NB4 (cell line): ENCODE measurements around the gene TRAP1.

Experiments
- DNase-seq: peaks from one replicate; pipeline ENCODE4 v3.0.0; 2010; ENCODE audit warnings: low read depth
- H3K4me3 ChIP-seq: one replicate; pipeline ENCODE4 v1.5.1; 2011; ENCODE audit warnings: mild to moderate bottlenecking, low read depth, low read length, moderate library complexity
- CTCF ChIP-seq: IDR thresholded peaks from one replicate; pipeline ENCODE4 v1.5.1; 2012; ENCODE audit warnings: low read depth, low read length
- MAX ChIP-seq: IDR thresholded peaks from 2 replicates; pipeline ENCODE4 v1.6.1; 2011; ENCODE audit warnings: low read depth, low read length
- MYC ChIP-seq: IDR thresholded peaks from 2 replicates; pipeline ENCODE4 v1.6.1; 2011; ENCODE audit warnings: low read depth, low read length
- POLR2A ChIP-seq: IDR thresholded peaks from 2 replicates; pipeline ENCODE4 v1.6.1; 2011; ENCODE audit warnings: mild to moderate bottlenecking; ENCODE audit not compliant: insufficient read length; ENCODE audit errors: extremely low read depth

Gene TRAP1

GRCh38 chr16:3717235-3718018 is at the start of gene TRAP1:
TSS of gene TRAP1 (minus strand) at chr16:3717524. CDS start at chr16:3717508, 16 bp downstream.
- peak within 1 kb of the TSS; percentile 90 for H3K4me3 ChIP-seq
- DNase-seq: peak; percentile 86
- TF ChIP-seq CTCF (no peak), MYC (peak; percentile 91), POLR2A (peak; percentile 96), MAX (peak; percentile 75)

- no peak for DNase-seq
- H3K4me3 ChIP-seq: no peak overlapping the region
- TF ChIP-seq POLR2A: no peak
Observed at GRCh38 chr16:3766177-3766576, 48.9 kb upstream of the TRAP1 start.

- no peak for DNase-seq
- H3K4me3 ChIP-seq: no peak overlapping the region
- TF ChIP-seq MYC (no peak), CTCF (no peak), MAX (no peak), POLR2A (no peak)
Observed at GRCh38 chr16:3764409-3764808, 47.1 kb upstream of the TRAP1 start.

GRCh38 chr16:3762107-3762750 is 44.9 kb upstream of the TRAP1 start:
- no peak for TF ChIP-seq CTCF
- no peak for TF ChIP-seq POLR2A
- TF ChIP-seq MAX: no peak
- no peak for TF ChIP-seq MYC
- no peak overlapping the region for H3K4me3 ChIP-seq
- DNase-seq: no peak

GRCh38 chr16:3761375-3762106 is 44.2 kb upstream of the TRAP1 start:
- no peak for DNase-seq
- no peak overlapping the region for H3K4me3 ChIP-seq
- TF ChIP-seq MAX (no peak), POLR2A (no peak), CTCF (no peak), MYC (no peak)

GRCh38 chr16:3760518-3760917 is 43.2 kb upstream of the TRAP1 start:
- H3K4me3 ChIP-seq: no peak overlapping the region
- TF ChIP-seq CTCF (no peak), MAX (no peak), POLR2A (no peak), MYC (no peak)
- no peak for DNase-seq
